Osteoblast (primary cell): Measurements from ENCODE around the gene RASGEF1B. TPM values are rescaled to one million over a fixed set of nuclear protein-coding genes. Genes with fewer than 3 reads are reported as not detected.

ENCODE experiments used
- DNase-seq: peaks from one replicate; pipeline ENCODE4 v3.0.0; 2011; ENCODE audit warnings: low spot score, mixed read lengths; ENCODE audit not compliant: insufficient read length; ENCODE audit errors: missing footprints
- H2AFZ ChIP-seq: 2 replicates; pipeline ENCODE4 v1.6.0; 2011; ENCODE audit warnings: mild to moderate bottlenecking, low read length
- H3K27ac ChIP-seq: 2 replicates; pipeline ENCODE4 v1.5.1; 2011; ENCODE audit warnings: mild to moderate bottlenecking, low read depth, low read length, moderate library complexity
- H3K27me3 ChIP-seq: 2 replicates; pipeline ENCODE4 v1.6.0; 2012; ENCODE audit warnings: mild to moderate bottlenecking, control low read depth, inconsistent platforms, low read length, moderate library complexity; ENCODE audit not compliant: insufficient read depth
- H3K36me3 ChIP-seq: 2 replicates; pipeline ENCODE4 v1.5.1; 2011; ENCODE audit warnings: mild to moderate bottlenecking, low read length, control low read depth, moderate library complexity; ENCODE audit not compliant: insufficient read depth
- H3K4me1 ChIP-seq: 2 replicates; pipeline ENCODE4 v1.5.1; 2011; ENCODE audit warnings: mild to moderate bottlenecking, low read length, control low read depth, moderate library complexity; ENCODE audit not compliant: insufficient read depth
- H3K4me2 ChIP-seq: 2 replicates; pipeline ENCODE4 v1.6.0; 2011; ENCODE audit warnings: mild to moderate bottlenecking, low read length; ENCODE audit not compliant: insufficient read depth
- H3K4me3 ChIP-seq: fragments of 200-600 bp; sonication (generic); 3 replicates; pipeline ENCODE4 v1.5.1; 2012; ENCODE audit warnings: mild to moderate bottlenecking, low read length, inconsistent platforms; ENCODE audit not compliant: insufficient read depth
- H3K79me2 ChIP-seq: 2 replicates; pipeline ENCODE4 v1.6.0; 2012; ENCODE audit warnings: mild to moderate bottlenecking, low read length, control low read depth, inconsistent platforms; ENCODE audit not compliant: insufficient read depth
- H3K9me3 ChIP-seq: 2 replicates; pipeline ENCODE4 v1.5.1; 2011; ENCODE audit warnings: low read depth, low read length, control low read depth
- H4K20me1 ChIP-seq: 2 replicates; pipeline ENCODE4 v1.6.0; 2012; ENCODE audit warnings: mild to moderate bottlenecking, low read length, control low read depth; ENCODE audit not compliant: insufficient read depth
- total RNA-seq: library from RNA; depleted of rRNA; stranded (reverse); fragments of >200 nt; gene quantifications from 2 replicates; pipeline ENCODE4 v1.2.3, GENCODE V29; 2012
- TF ChIP-seq, protein P1 (sequence below): IDR thresholded peaks from 2 replicates; pipeline ENCODE4 v1.5.1; 2011; ENCODE audit warnings: mild to moderate bottlenecking, low read depth, low read length, moderate library complexity; ENCODE audit errors: extremely low read depth

RASGEF1B gene
- total RNA-seq, 1 donor: 5.8 TPM

GRCh38 chr4:81398379-81398778 is 73.3 kb downstream of the RASGEF1B start:
- Histone ChIP-seq H3K79me2 (no peaks in the 10 kb centered on the region), H4K20me1 (no peaks in the 10 kb centered on the region), H3K9me3 (no peaks in the 10 kb centered on the region), H3K4me2 (no peak overlapping the region), H3K27ac (no peak overlapping the region), H3K4me3 (no peak overlapping the region), H2AFZ (no peak overlapping the region), H3K36me3 (no peaks in the 10 kb centered on the region), H3K27me3 (no peaks in the 10 kb centered on the region), H3K4me1 (no peaks in the 10 kb centered on the region)
- TF ChIP-seq, protein P1, sequence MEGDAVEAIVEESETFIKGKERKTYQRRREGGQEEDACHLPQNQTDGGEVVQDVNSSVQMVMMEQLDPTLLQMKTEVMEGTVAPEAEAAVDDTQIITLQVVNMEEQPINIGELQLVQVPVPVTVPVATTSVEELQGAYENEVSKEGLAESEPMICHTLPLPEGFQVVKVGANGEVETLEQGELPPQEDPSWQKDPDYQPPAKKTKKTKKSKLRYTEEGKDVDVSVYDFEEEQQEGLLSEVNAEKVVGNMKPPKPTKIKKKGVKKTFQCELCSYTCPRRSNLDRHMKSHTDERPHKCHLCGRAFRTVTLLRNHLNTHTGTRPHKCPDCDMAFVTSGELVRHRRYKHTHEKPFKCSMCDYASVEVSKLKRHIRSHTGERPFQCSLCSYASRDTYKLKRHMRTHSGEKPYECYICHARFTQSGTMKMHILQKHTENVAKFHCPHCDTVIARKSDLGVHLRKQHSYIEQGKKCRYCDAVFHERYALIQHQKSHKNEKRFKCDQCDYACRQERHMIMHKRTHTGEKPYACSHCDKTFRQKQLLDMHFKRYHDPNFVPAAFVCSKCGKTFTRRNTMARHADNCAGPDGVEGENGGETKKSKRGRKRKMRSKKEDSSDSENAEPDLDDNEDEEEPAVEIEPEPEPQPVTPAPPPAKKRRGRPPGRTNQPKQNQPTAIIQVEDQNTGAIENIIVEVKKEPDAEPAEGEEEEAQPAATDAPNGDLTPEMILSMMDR: no peak
- no peak for DNase-seq

DNA sequence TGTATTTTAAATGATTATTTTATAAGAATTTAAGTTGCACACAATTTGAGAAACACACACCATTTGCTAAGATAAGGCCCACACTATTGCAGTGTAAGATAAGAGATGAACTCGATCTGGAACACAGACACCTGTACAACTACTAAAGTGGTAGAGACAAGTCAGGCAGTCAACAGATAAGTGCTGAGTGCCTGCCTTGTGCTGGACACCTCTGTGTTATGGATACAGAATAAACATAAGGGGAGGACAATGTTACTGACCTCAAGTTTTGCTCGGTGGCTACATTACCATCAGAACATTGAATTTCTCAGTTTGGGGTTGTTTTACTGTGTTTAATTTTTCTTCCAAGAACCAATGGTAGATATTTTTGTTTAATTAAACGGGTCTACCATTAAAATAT is 74.1 kb downstream of the RASGEF1B start:
- Histone ChIP-seq H4K20me1 (no peaks in the 10 kb centered on the region), H3K27ac (no peak overlapping the region), H3K4me2 (no peak overlapping the region), H3K79me2 (no peaks in the 10 kb centered on the region), H3K27me3 (no peaks in the 10 kb centered on the region), H3K4me3 (no peak overlapping the region), H3K36me3 (no peaks in the 10 kb centered on the region), H3K4me1 (no peaks in the 10 kb centered on the region), H3K9me3 (no peaks in the 10 kb centered on the region), H2AFZ (no peak overlapping the region)
- TF ChIP-seq, protein P1: no peak
- DNase-seq: no peak

- no peaks in the 10 kb centered on the region for H3K4me1 ChIP-seq
Measured at GRCh38 chr4:81395239-81395638, 76.5 kb downstream of the RASGEF1B start.

GRCh38 chr4:81392164-81392563 is 79.5 kb downstream of the RASGEF1B start:
- no peak for DNase-seq
- no peak overlapping the region for H2AFZ ChIP-seq
- H3K27me3 ChIP-seq: no peaks in the 10 kb centered on the region
- no peaks in the 10 kb centered on the region for H3K36me3 ChIP-seq
- H3K4me3 ChIP-seq: no peak overlapping the region
- no peaks in the 10 kb centered on the region for H3K4me1 ChIP-seq
- no peak overlapping the region for H3K27ac ChIP-seq
- TF ChIP-seq, protein P1: no peak
- no peaks in the 10 kb centered on the region for H4K20me1 ChIP-seq
- no peaks in the 10 kb centered on the region for H3K79me2 ChIP-seq
- H3K9me3 ChIP-seq: no peaks in the 10 kb centered on the region
- no peak overlapping the region for H3K4me2 ChIP-seq

More at GRCh38 chr4:81395239-81395638, 76.5 kb downstream of the RASGEF1B start:
- no peaks in the 10 kb centered on the region for H3K79me2 ChIP-seq
- no peaks in the 10 kb centered on the region for H3K36me3 ChIP-seq
- H2AFZ ChIP-seq: no peak overlapping the region
- no peaks in the 10 kb centered on the region for H3K9me3 ChIP-seq
- H3K4me2 ChIP-seq: no peak overlapping the region
- H3K4me3 ChIP-seq: no peak overlapping the region
- DNase-seq: no peak
- H4K20me1 ChIP-seq: no peaks in the 10 kb centered on the region
- TF ChIP-seq, protein P1: no peak
- H3K27me3 ChIP-seq: no peaks in the 10 kb centered on the region
- no peak overlapping the region for H3K27ac ChIP-seq
